H1 (cell line): ENCODE data around the gene SLC27A1. TPM values are rescaled to one million over a fixed set of nuclear protein-coding genes. Genes with fewer than 3 reads are reported as not detected.

ENCODE experiments used
- CTCF ChIA-PET: fragments of 300-600 bp; sonication (Branson Sonifier 250); formaldehyde crosslinking; loops from one replicate; lab custom pipeline; 2021; ENCODE audit not compliant: partially characterized antibody; lab: Charles Lee
- POLR2A ChIA-PET: fragments of 300-600 bp; sonication (Branson Sonifier 250); formaldehyde crosslinking; loops from one replicate; lab custom pipeline; 2021; ENCODE audit warnings: inconsistent platforms; ENCODE audit not compliant: partially characterized antibody; lab: Charles Lee
- DNase-seq, 2 experiments: peaks; one replicate each; pipeline versions ENCODE4 v3.0.0 to v3.0.0-alpha.2; 2010 to 2022; ENCODE audit warnings: low spot score in 2 of 2, low read depth in 1 of 2, mixed read lengths in 1 of 2
- FAIRE-seq: peaks from 2 replicates; lab custom pipeline; 2011; peaks lifted over from hg19 to GRCh38; lab: Jason Lieb, UNC
- H2AFZ ChIP-seq: 2 replicates; pipeline ENCODE4 v1.8.1; 2012; ENCODE audit warnings: low read length, inconsistent platforms
- H2AK5ac ChIP-seq: 2 replicates; pipeline ENCODE4 v1.6.1; 2013; ENCODE audit warnings: low read depth, low read length
- H2BK120ac ChIP-seq: replicated peaks from 2 replicates; pipeline ENCODE3; 2013; ENCODE audit warnings: low read depth, low read length, inconsistent platforms
- H2BK12ac ChIP-seq: 2 replicates; pipeline ENCODE4 v1.6.1; 2013; ENCODE audit warnings: low read depth, low read length
- H2BK15ac ChIP-seq: 2 replicates; pipeline ENCODE4 v1.6.1; 2013; ENCODE audit warnings: low read length
- H2BK20ac ChIP-seq: 2 replicates; pipeline ENCODE4 v1.6.1; 2013; ENCODE audit warnings: low read length
- H2BK5ac ChIP-seq: 2 replicates; pipeline ENCODE4 v1.6.1; 2013; ENCODE audit warnings: low read depth, low read length
- H3K14ac ChIP-seq: 2 replicates; pipeline ENCODE4 v1.6.1; 2013; ENCODE audit warnings: inconsistent platforms; ENCODE audit not compliant: insufficient read length
- H3K18ac ChIP-seq: 2 replicates; pipeline ENCODE4 v1.6.1; 2013; ENCODE audit warnings: low read length; ENCODE audit errors: extremely low read depth
- H3K23ac ChIP-seq: 2 replicates; pipeline ENCODE4 v1.6.1; 2013; ENCODE audit warnings: inconsistent platforms; ENCODE audit not compliant: insufficient read length
- H3K23me2 ChIP-seq: 2 replicates; pipeline ENCODE4 v1.6.1; 2013; ENCODE audit warnings: low read depth, low read length
- H3K27ac ChIP-seq: 2 replicates; pipeline ENCODE4 v1.6.1; 2011; ENCODE audit warnings: low read depth, low read length, inconsistent platforms
- H3K27me3 ChIP-seq, 4 experiments: replicated peaks in 1 of 4; 1 replicate in 1 of 4; 2 replicates in 3 of 4; pipeline versions ENCODE4 v1.6.1 to v1.8.1; 2011 to 2013; ENCODE audit warnings: low read length in 3 of 4, mild to moderate bottlenecking in 3 of 4, inconsistent platforms in 2 of 4, mixed read lengths in 2 of 4, moderate library complexity in 1 of 4; ENCODE audit not compliant: control insufficient read depth in 3 of 4, insufficient read depth in 3 of 4; ENCODE audit errors: extremely low read depth in 1 of 4
- H3K36me3 ChIP-seq, 4 experiments: 2 replicates each; pipeline versions ENCODE4 v1.6.1 to v1.8.1; 2011 to 2013; ENCODE audit warnings: mild to moderate bottlenecking in 4 of 4, low read length in 3 of 4, moderate library complexity in 2 of 4, control low read depth in 1 of 4, inconsistent platforms in 1 of 4; ENCODE audit not compliant: insufficient read depth in 4 of 4, control insufficient read depth in 2 of 4
- H3K4ac ChIP-seq: replicated peaks from 2 replicates; pipeline ENCODE3; 2013; ENCODE audit warnings: low read length, low read depth, mixed read lengths, inconsistent platforms; ENCODE audit not compliant: insufficient read length
- H3K4me1 ChIP-seq, 4 experiments: replicated peaks in 1 of 4; 1 replicate in 1 of 4; 2 replicates in 3 of 4; pipeline versions ENCODE4 v1.6.1 to v1.8.1; 2011 to 2013; ENCODE audit warnings: low read length in 3 of 4, inconsistent platforms in 2 of 4, mixed read lengths in 1 of 4; ENCODE audit not compliant: insufficient read depth in 4 of 4, control insufficient read depth in 3 of 4
- H3K4me2 ChIP-seq, 2 experiments: 2 replicates each; pipeline versions ENCODE4 v1.6.1 to v1.8.1; 2011 to 2013; ENCODE audit warnings: low read depth in 2 of 2, low read length in 2 of 2, control low read depth in 1 of 2, inconsistent platforms in 1 of 2, mild to moderate bottlenecking in 1 of 2; ENCODE audit not compliant: insufficient read depth in 1 of 2
- H3K4me3 ChIP-seq, 4 experiments: fragments of 200-600, 300-600 bp in 1 of 4; sonication (generic), shearing (Covaris generic), sonication (Bioruptor Twin) in 1 of 4; 2 replicates each; pipeline versions ENCODE4 v1.5.1 to v1.8.1; 2011 to 2016; ENCODE audit warnings: low read length in 4 of 4, low read depth in 3 of 4, control low read depth in 2 of 4, inconsistent platforms in 2 of 4, mild to moderate bottlenecking in 2 of 4, mixed read lengths in 1 of 4, moderate library complexity in 1 of 4; ENCODE audit not compliant: insufficient read depth in 2 of 4; ENCODE audit errors: extremely low read depth in 1 of 4
- H3K56ac ChIP-seq: replicated peaks from 2 replicates; pipeline ENCODE3; 2013; ENCODE audit warnings: low read depth, mild to moderate bottlenecking, mixed read lengths, low read length, inconsistent platforms; ENCODE audit not compliant: insufficient read length
- H3K79me1 ChIP-seq: 2 replicates; pipeline ENCODE4 v1.6.1; 2013; ENCODE audit warnings: low read depth, low read length, control low read depth
- H3K79me2 ChIP-seq, 2 experiments: 2 replicates each; pipeline versions ENCODE4 v1.6.1 to v1.8.1; 2012 to 2013; ENCODE audit warnings: low read length in 2 of 2, mild to moderate bottlenecking in 2 of 2, inconsistent platforms in 1 of 2; ENCODE audit not compliant: insufficient read depth in 2 of 2, control insufficient read depth in 1 of 2
- H3K9ac ChIP-seq, 4 experiments: replicated peaks in 1 of 4; 1 replicate in 1 of 4; 2 replicates in 3 of 4; pipeline versions ENCODE4 v1.6.1 to v1.8.1; 2011 to 2013; ENCODE audit warnings: low read depth in 3 of 4, low read length in 3 of 4, control low read depth in 2 of 4, mild to moderate bottlenecking in 2 of 4, moderate library complexity in 2 of 4, inconsistent platforms in 1 of 4; ENCODE audit errors: extremely low read depth in 1 of 4
- H3K9me3 ChIP-seq, 2 experiments: 2 replicates each; pipeline versions ENCODE4 v1.6.1 to v1.8.1; 2012 to 2013; ENCODE audit warnings: mild to moderate bottlenecking in 2 of 2, moderate library complexity in 2 of 2, control low read depth in 1 of 2, inconsistent platforms in 1 of 2, low read depth in 1 of 2, low read length in 1 of 2, mixed read lengths in 1 of 2; ENCODE audit not compliant: insufficient read depth in 2 of 2
- H4K20me1 ChIP-seq, 2 experiments: replicated peaks in 1 of 2; 2 replicates each; pipeline versions ENCODE3 to v1.8.1; 2011 to 2013; ENCODE audit warnings: inconsistent platforms in 2 of 2, low read length in 2 of 2, mild to moderate bottlenecking in 1 of 2; ENCODE audit not compliant: insufficient read depth in 2 of 2, control insufficient read depth in 1 of 2
- H4K5ac ChIP-seq: 2 replicates; pipeline ENCODE4 v1.6.1; 2013; ENCODE audit warnings: low read length, low read depth, mixed read lengths, inconsistent platforms; ENCODE audit not compliant: insufficient read length
- H4K8ac ChIP-seq: 2 replicates; pipeline ENCODE4 v1.8.0; 2013; ENCODE audit warnings: mild to moderate bottlenecking, moderate library complexity, low read length, inconsistent platforms; ENCODE audit not compliant: insufficient read depth; ENCODE audit errors: extremely low read depth
- H4K91ac ChIP-seq: replicated peaks from 2 replicates; pipeline ENCODE3; 2013; ENCODE audit warnings: low read length, mixed read lengths, inconsistent platforms; ENCODE audit not compliant: insufficient read length
- ASH2L ChIP-seq: fragments of 200-600, 300-600 bp; sonication (generic); IDR thresholded peaks from one replicate; pipeline ENCODE4 v1.7.1; 2017; ENCODE audit warnings: low read length
- RFX5 ChIP-seq: IDR thresholded peaks from 2 replicates; pipeline ENCODE4 v1.6.1; 2011; ENCODE audit warnings: low read depth, low read length, improper control_type of control experiment, borderline replicate concordance
- TAF7 ChIP-seq: optimal IDR thresholded peaks from 2 replicates; pipeline ENCODE3; 2011; ENCODE audit warnings: low read depth, mild to moderate bottlenecking, inconsistent platforms, low read length, moderate library complexity, borderline replicate concordance
- WGBS, 2 experiments: shearing (Covaris generic) in 1 of 2; methylation state at CpG; one replicate each; pipeline versions ENCODE4 v1.1.6 to v1.1.7; 2013 to 2015; ENCODE audit warnings: low lambda C conversion rate in 2 of 2, mixed read lengths in 2 of 2, inconsistent platforms in 1 of 2, low coverage in 1 of 2, missing lambda C conversion rate in 1 of 2; ENCODE audit not compliant: insufficient replicate concordance in 2 of 2, insufficient coverage in 1 of 2, insufficient read length in 1 of 2; ENCODE audit errors: extremely low coverage in 1 of 2, missing lambda C conversion rate in 1 of 2; 5-methylcytosine and 5-hydroxymethylcytosine counted together
- polyA plus RNA-seq, 7 experiments: library from polyadenylated mRNA; depleted of rRNA in 3 of 7; stranded (reverse) in 5 of 7; unstranded in 2 of 7; fragments of >200 nt in 5 of 7; fragments of 200-250 nt in 2 of 7; gene quantifications; 1 replicate in 5 of 7; 2 replicates in 1 of 7; 4 replicates in 1 of 7; pipeline versions ENCODE4 v1.2.1 to v1.2.3, GENCODE V29; 2011 to 2013; ENCODE audit warnings: missing spikeins in 2 of 7, mixed read lengths in 2 of 7
- total RNA-seq: library from RNA; stranded (reverse); fragmentation: NEBNext Ultra II Directional; extraction: Animal tissue kit (Norgen Biotek cat#: 25700); gene quantifications from 2 replicates; pipeline ENCODE4 v1.2.1, GENCODE V29; 2021

The SLC27A1 gene
- total and polyA plus RNA-seq, 2 of the 8 experiments (the other 6 are each of a cell fraction or from before 2014, with no cell fraction given), result 7.5 to 9.1 TPM

GRCh38 chr19:17553256-17553655 lies 82.9 kb downstream of the SLC27A1 start:
- H3K4ac ChIP-seq, result no peak overlapping the region
- no peak overlapping the region for H2AK5ac ChIP-seq
- FAIRE-seq (no peak), DNase-seq (no peak)
- no peak overlapping the region for H3K27ac ChIP-seq
- ChIA-PET POLR2A (interaction anchor here (0.6 to 1.2 kb wide), 4 partner anchors 14 to 716 kb away, joined by 3 to 4 read pairs (median 3); no protein-coding TSS in a partner anchor), CTCF (interaction anchor here (0.8 to 2.5 kb wide), 9 partner anchors 11 to 222 kb away, joined by 3 to 16 read pairs (median 3); no protein-coding TSS in a partner anchor)
- H2AFZ ChIP-seq, result no peak overlapping the region
- no peak overlapping the region for H2BK15ac ChIP-seq
- H3K4me1 ChIP-seq, result peaks cover 0 to 7% (median 3%) of the 10 kb centered on the region in 4 experiments; a peak in 5 of 7 replicates
- no peak overlapping the region for H2BK12ac ChIP-seq
- no peak overlapping the region for H3K18ac ChIP-seq
- H3K79me2 ChIP-seq, result no peaks in the 10 kb centered on the region; a peak in 1 of 4 replicates
- H4K20me1 ChIP-seq, result peaks cover 0 to 2% of the 10 kb centered on the region in 2 experiments
- no peaks in the 10 kb centered on the region for H3K9me3 ChIP-seq
- peaks cover 9% of the 10 kb centered on the region; the same call in 1 of the 2 replicates for H3K23me2 ChIP-seq
- H4K5ac ChIP-seq, result no peak overlapping the region
- H3K14ac ChIP-seq, result no peak overlapping the region
- peaks cover 0 to 7% (median 2%) of the 10 kb centered on the region in 4 experiments; a peak in 2 of 7 replicates for H3K27me3 ChIP-seq
- H4K8ac ChIP-seq, result no peak overlapping the region
- no peak overlapping the region for H3K9ac ChIP-seq
- H3K56ac ChIP-seq, result no peak overlapping the region
- H3K4me3 ChIP-seq, result no peak overlapping the region
- whole genome bisulfite sequencing, 2 experiments, result 68% methylated on average over 7 of the region's 7 CpGs; no CpG with 5 or more reads in 1 of the 2 experiments
- no peak overlapping the region for H3K23ac ChIP-seq
- H2BK20ac ChIP-seq, result no peak overlapping the region
- H2BK5ac ChIP-seq, result no peak overlapping the region
- H4K91ac ChIP-seq, result no peak overlapping the region
- no peaks in the 10 kb centered on the region for H3K79me1 ChIP-seq
- no peaks in the 10 kb centered on the region for H3K36me3 ChIP-seq
- H2BK120ac ChIP-seq, result no peak overlapping the region
- H3K4me2 ChIP-seq, result no peak overlapping the region; a peak in 2 of 4 replicates
- TF ChIP-seq ASH2L (no peak), RFX5 (no peak), TAF7 (no peak)
